Retinal pigment epithelial cell (primary cell): ENCODE results near the gene AIMP1.

Source experiments
- DNase-seq: peaks from one replicate; pipeline ENCODE4 v3.0.0-alpha.2; 2010; ENCODE audit warnings: low read depth
- H3K4me3 ChIP-seq: 2 replicates; pipeline ENCODE4 v1.5.1; 2011; ENCODE audit warnings: mild to moderate bottlenecking, low read length, control low read depth, moderate library complexity
- CTCF ChIP-seq: conservative IDR thresholded peaks from 2 replicates; pipeline ENCODE4 v1.5.1; 2011; ENCODE audit warnings: low read depth, low read length, control low read depth, inconsistent platforms

AIMP1 gene

GRCh38 chr4:106315968-106316772 lies at the start of gene AIMP1, which contains the start of gene TBCK:
Gene AIMP1, plus strand, starts transcription at chr4:106316550. Its CDS starts 8,460 bp downstream, at chr4:106325010.
Gene TBCK, minus strand, starts transcription at chr4:106316209. Its CDS starts 7,249 bp downstream, at chr4:106308960.
- DNase-seq = peak; percentile 79
- TF ChIP-seq CTCF = no peak
- peak within 1 kb of the TSS; percentile 98 for H3K4me3 ChIP-seq

- no peak overlapping the region for H3K4me3 ChIP-seq
- TF ChIP-seq CTCF = no peak
- no peak for DNase-seq
These were observed 47.6 kb upstream of the AIMP1 start for GRCh38 chr4:106268786-106269185.

GRCh38 chr4:106269711-106270110 lies 46.6 kb upstream of the AIMP1 start:
- no peak overlapping the region for H3K4me3 ChIP-seq
- no peak for DNase-seq

GRCh38 chr4:106270736-106271135 lies 45.6 kb upstream of the AIMP1 start:
- no peak for TF ChIP-seq CTCF

More at GRCh38 chr4:106269711-106270110, 46.6 kb upstream of the AIMP1 start:
- no peak for TF ChIP-seq CTCF

GRCh38 chr4:106273831-106274230 lies 42.5 kb upstream of the AIMP1 start:
- TF ChIP-seq CTCF = no peak
- DNase-seq = peak; percentile 36
- H3K4me3 ChIP-seq = no peak overlapping the region

More at GRCh38 chr4:106270736-106271135, 45.6 kb upstream of the AIMP1 start:
- no peak overlapping the region for H3K4me3 ChIP-seq
- DNase-seq = no peak

GRCh38 chr4:106277140-106277675 lies 39.1 kb upstream of the AIMP1 start:
- no peak for DNase-seq
- no peak for TF ChIP-seq CTCF
- H3K4me3 ChIP-seq = no peak overlapping the region

GRCh38 chr4:106284227-106284626 lies 32.1 kb upstream of the AIMP1 start:
- no peak for TF ChIP-seq CTCF
- no peak overlapping the region for H3K4me3 ChIP-seq
- DNase-seq = no peak
